HG02642 (cell line): ENCODE results near the gene CDKN3.

ENCODE experiments used
- ATAC-seq: cut with Tn5 transposase; IDR thresholded peaks from one replicate; pipeline ENCODE4 v1.9.1; 2021; ENCODE audit warnings: mild to moderate bottlenecking; ENCODE audit not compliant: unreplicated experiment, poor library complexity

The CDKN3 gene

GRCh38 chr14:54396493-54397335 is at the start of gene CDKN3:
TSS of gene CDKN3 (plus strand) at chr14:54397007. CDS start at chr14:54397069, 62 bp downstream.
- ATAC-seq, result peak; percentile 98

GRCh38 chr14:54347044-54347443 is 49.8 kb upstream of the CDKN3 start:
- ATAC-seq, result no peak

GRCh38 chr14:54348001-54348611 is 48.7 kb upstream of the CDKN3 start:
- ATAC-seq, result no peak

- ATAC-seq, result no peak
These were observed 47.7 kb upstream of the CDKN3 start for GRCh38 chr14:54348923-54349620.

- no peak for ATAC-seq
These were observed 47.1 kb upstream of the CDKN3 start for GRCh38 chr14:54349713-54350112.

GRCh38 chr14:54350203-54350602 is 46.6 kb upstream of the CDKN3 start:
- ATAC-seq, result no peak

GRCh38 chr14:54353266-54353665 is 43.5 kb upstream of the CDKN3 start:
- ATAC-seq, result no peak

- no peak for ATAC-seq
These were observed 43.1 kb upstream of the CDKN3 start for GRCh38 chr14:54353694-54354093.

GRCh38 chr14:54354096-54354495 is 42.7 kb upstream of the CDKN3 start:
- ATAC-seq, result no peak

GRCh38 chr14:54354968-54355641 is 41.7 kb upstream of the CDKN3 start:
- ATAC-seq, result no peak

GRCh38 chr14:54355698-54356097 is 41.1 kb upstream of the CDKN3 start:
- ATAC-seq, result no peak

- no peak for ATAC-seq
These were observed 40.6 kb upstream of the CDKN3 start for GRCh38 chr14:54356172-54356571.

GRCh38 chr14:54360667-54361066 is 36.1 kb upstream of the CDKN3 start:
- ATAC-seq, result no peak

- ATAC-seq, result no peak
These were observed 34.7 kb upstream of the CDKN3 start for GRCh38 chr14:54362089-54362504.

- ATAC-seq, result no peak
These were observed 33.9 kb upstream of the CDKN3 start for GRCh38 chr14:54362759-54363437.

GRCh38 chr14:54364555-54365415 is 32.0 kb upstream of the CDKN3 start:
- ATAC-seq, result no peak

- ATAC-seq, result peak; percentile 74
These were observed 29.8 kb upstream of the CDKN3 start for GRCh38 chr14:54366736-54367735.

GRCh38 chr14:54368291-54368690 is 28.5 kb upstream of the CDKN3 start:
- no peak for ATAC-seq
